Caco-2 (cell line): ENCODE measurements around the gene CATSPERZ. TPM values are rescaled to one million over a fixed set of nuclear protein-coding genes. Genes with fewer than 3 reads are reported as not detected.

ENCODE experiments used
- BruUV-seq: library from RNA; stranded (reverse); fragments of 400-500 nt; replicated peaks from 2 replicates; lab custom pipeline; 2021; lab: Mats Ljungman, UMichigan
- CTCF ChIA-PET: fragments of 300-600 bp; sonication (Branson Sonifier 250); formaldehyde crosslinking; loops from one replicate; lab custom pipeline; 2022; ENCODE audit warnings: antibody characterized with exemption; lab: Charles Lee
- POLR2A ChIA-PET: fragments of 300-600 bp; sonication (Branson Sonifier 250); formaldehyde crosslinking; loops from one replicate; lab custom pipeline; 2022; ENCODE audit warnings: antibody characterized with exemption; lab: Charles Lee
- DNase-seq, 2 experiments: peaks; one replicate each; pipeline versions ENCODE4 v3.0.0 to v3.0.0-alpha.2; 2020 to 2022
- H3K27me3 ChIP-seq: replicated peaks from 2 replicates; pipeline ENCODE4 v1.6.0; 2011; ENCODE audit warnings: low read length; ENCODE audit not compliant: control insufficient read depth, insufficient read depth
- H3K36me3 ChIP-seq: 2 replicates; pipeline ENCODE4 v1.5.1; 2011; ENCODE audit warnings: low read length; ENCODE audit not compliant: control insufficient read depth, insufficient read depth
- H3K4me1 ChIP-seq: fragments of 250-450 bp; sonication (Bioruptor Pico); 2 replicates; pipeline ENCODE4 v1.5.1; 2020; ENCODE audit warnings: mild to moderate bottlenecking
- H3K4me3 ChIP-seq: 2 replicates; pipeline ENCODE4 v1.5.1; 2011; ENCODE audit warnings: low read depth, mild to moderate bottlenecking, control low read depth, low read length
- H3K9me3 ChIP-seq: fragments of 250-450 bp; sonication (Bioruptor Pico); 2 replicates; pipeline ENCODE4 v1.5.1; 2020; ENCODE audit warnings: mild to moderate bottlenecking, moderate library complexity
- H3K27ac Mint-ChIP-seq: one replicate; pipeline ENCODE4 v1.8.0; 2022; ENCODE audit warnings: mixed read lengths; ENCODE audit not compliant: unreplicated experiment
- H3K27me3 Mint-ChIP-seq: one replicate; pipeline ENCODE4 v1.8.0; 2022; ENCODE audit warnings: mixed read lengths; ENCODE audit not compliant: insufficient read depth, unreplicated experiment
- H3K36me3 Mint-ChIP-seq: one replicate; pipeline ENCODE4 v1.8.0; 2022; ENCODE audit warnings: mild to moderate bottlenecking, mixed read lengths; ENCODE audit not compliant: insufficient read depth, unreplicated experiment
- H3K4me1 Mint-ChIP-seq: one replicate; pipeline ENCODE4 v1.8.0; 2022; ENCODE audit warnings: low read depth, mixed read lengths; ENCODE audit not compliant: unreplicated experiment
- H3K4me3 Mint-ChIP-seq: one replicate; pipeline ENCODE4 v1.8.0; 2022; ENCODE audit warnings: mild to moderate bottlenecking, moderate library complexity, mixed read lengths; ENCODE audit not compliant: unreplicated experiment
- H3K9me3 Mint-ChIP-seq: one replicate; pipeline ENCODE4 v1.8.0; 2022; ENCODE audit warnings: mixed read lengths; ENCODE audit not compliant: unreplicated experiment
- intact Hi-C: fragments of 100-400 bp; cut with micrococcal nuclease; formaldehyde crosslinking; loops from one replicate; pipeline ENCODE4 v1.10.0; 2022; ENCODE audit not compliant: unreplicated experiment
- total RNA-seq: library from RNA; stranded (reverse); gene quantifications from 2 replicates; pipeline ENCODE4 v1.2.3, GENCODE V29; 2022
- TF ChIP-seq, protein P1 (sequence below), 2 experiments: fragments of 200-600 bp in 1 of 2; IDR thresholded peaks; 1 replicate in 1 of 2; 2 replicates in 1 of 2; pipeline versions ENCODE4 v1.5.1 to v1.8.0; 2011 to 2022; ENCODE audit warnings: antibody characterized with exemption in 1 of 2, control low read depth in 1 of 2, inconsistent platforms in 1 of 2, low read depth in 1 of 2, low read length in 1 of 2, mild to moderate bottlenecking in 1 of 2, moderate library complexity in 1 of 2; ENCODE audit not compliant: insufficient read depth in 1 of 2, severe bottlenecking in 1 of 2, unreplicated experiment in 1 of 2

Gene CATSPERZ
- total RNA-seq, 1 experiment from 2014 or later, result 12.8 TPM

DNA sequence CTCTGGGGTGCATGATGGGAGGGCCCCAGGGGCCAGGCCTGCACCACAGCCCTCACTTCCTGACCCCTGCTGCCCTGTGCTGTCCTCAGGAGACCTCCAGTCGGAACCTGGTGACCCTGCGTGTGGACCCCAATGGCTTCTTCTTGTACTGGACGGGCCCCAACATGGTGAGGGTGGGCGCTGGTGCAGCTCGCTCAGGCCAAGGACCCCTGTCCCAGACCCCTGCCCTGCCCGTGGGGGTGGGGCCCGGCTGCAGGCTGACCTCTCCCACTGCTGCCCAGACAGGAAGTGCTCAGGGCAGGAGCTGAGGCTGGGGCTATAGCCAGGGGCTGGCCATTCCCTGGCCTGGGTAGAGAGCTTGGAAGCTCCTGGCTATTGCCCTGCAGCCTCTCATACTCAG lies 45.8 kb upstream of the CATSPERZ start:
- H3K4me1 Mint-ChIP-seq, result peaks cover 4% of the 10 kb centered on the region
- peaks cover 14% of the 10 kb centered on the region for H3K4me1 ChIP-seq
- TF ChIP-seq, protein P1, sequence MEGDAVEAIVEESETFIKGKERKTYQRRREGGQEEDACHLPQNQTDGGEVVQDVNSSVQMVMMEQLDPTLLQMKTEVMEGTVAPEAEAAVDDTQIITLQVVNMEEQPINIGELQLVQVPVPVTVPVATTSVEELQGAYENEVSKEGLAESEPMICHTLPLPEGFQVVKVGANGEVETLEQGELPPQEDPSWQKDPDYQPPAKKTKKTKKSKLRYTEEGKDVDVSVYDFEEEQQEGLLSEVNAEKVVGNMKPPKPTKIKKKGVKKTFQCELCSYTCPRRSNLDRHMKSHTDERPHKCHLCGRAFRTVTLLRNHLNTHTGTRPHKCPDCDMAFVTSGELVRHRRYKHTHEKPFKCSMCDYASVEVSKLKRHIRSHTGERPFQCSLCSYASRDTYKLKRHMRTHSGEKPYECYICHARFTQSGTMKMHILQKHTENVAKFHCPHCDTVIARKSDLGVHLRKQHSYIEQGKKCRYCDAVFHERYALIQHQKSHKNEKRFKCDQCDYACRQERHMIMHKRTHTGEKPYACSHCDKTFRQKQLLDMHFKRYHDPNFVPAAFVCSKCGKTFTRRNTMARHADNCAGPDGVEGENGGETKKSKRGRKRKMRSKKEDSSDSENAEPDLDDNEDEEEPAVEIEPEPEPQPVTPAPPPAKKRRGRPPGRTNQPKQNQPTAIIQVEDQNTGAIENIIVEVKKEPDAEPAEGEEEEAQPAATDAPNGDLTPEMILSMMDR (IDR thresholded peaks at IDR 0.05; ENCODE audit: insufficient read depth in 1 of 2, low read depth in 1 of 2, low read length in 1 of 2, severe bottlenecking in 1 of 2, unreplicated experiment in 1 of 2), result no peak
- no peak overlapping the region for H3K4me3 ChIP-seq
- no peaks in the 10 kb centered on the region for H3K27me3 ChIP-seq
- DNase-seq, result no peak
- peaks cover 30% of the 10 kb centered on the region for H3K36me3 Mint-ChIP-seq
- no TSS peak for BruUV-seq
- H3K9me3 ChIP-seq, result no peaks in the 10 kb centered on the region
- no peaks in the 10 kb centered on the region for H3K9me3 Mint-ChIP-seq
- ChIA-PET CTCF (no interaction called here), POLR2A (no interaction called here)
- H3K27ac Mint-ChIP-seq, result no peak overlapping the region
- H3K36me3 ChIP-seq, result peaks cover 4% of the 10 kb centered on the region
- intact Hi-C loops, result no loop called here
- H3K4me3 Mint-ChIP-seq, result no peak overlapping the region
- no peaks in the 10 kb centered on the region for H3K27me3 Mint-ChIP-seq

DNA sequence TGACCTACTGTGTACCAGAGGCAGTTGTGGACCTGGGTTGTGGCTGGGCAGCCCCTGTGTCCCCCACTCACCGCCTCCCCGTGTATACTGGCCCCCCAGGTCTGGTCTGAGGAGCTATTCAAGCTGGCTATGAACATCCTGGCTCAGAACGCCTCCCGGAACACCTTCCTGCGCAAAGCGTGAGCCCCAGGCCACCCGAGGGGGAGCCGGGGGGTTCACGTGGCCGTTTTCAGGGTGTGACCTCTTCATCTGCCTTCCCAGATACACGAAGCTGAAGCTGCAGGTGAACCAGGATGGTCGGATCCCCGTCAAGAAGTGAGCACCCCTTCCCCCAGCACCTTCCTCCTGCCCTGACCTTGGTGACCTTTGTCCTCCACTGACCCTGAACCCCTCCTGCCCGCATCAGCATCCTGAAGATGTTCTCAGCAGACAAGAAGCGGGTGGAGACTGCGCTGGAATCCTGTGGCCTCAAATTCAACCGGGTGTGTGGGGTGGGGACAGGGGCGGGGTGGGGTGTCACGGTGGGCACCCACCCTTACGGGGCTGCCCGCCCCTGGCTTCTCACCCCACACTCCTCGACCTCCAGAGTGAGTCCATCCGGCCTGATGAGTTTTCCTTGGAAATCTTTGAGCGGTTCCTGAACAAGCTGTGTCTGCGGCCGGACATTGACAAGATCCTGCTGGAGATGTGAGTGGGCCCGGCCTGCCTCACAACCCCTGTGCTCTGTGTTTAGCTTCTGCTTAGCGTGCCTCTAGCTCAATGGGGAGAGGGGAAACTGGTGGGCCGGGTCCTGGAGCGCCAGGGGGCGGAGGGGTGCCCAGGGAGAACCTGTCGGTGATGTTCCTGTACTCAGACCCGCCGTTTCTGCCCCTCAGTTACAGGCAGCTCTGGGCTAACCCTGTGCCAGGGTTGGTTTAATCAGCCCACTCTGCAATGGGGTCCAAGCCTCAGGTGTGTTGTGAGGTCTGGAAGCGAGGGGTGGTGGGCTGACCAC lies 44.7 kb upstream of the CATSPERZ start:
- H3K27me3 ChIP-seq, result no peaks in the 10 kb centered on the region
- peaks cover 8% of the 10 kb centered on the region for H3K4me1 Mint-ChIP-seq
- no peaks in the 10 kb centered on the region for H3K27me3 Mint-ChIP-seq
- no peaks in the 10 kb centered on the region for H3K9me3 Mint-ChIP-seq
- DNase-seq, result no peak
- TF ChIP-seq, protein P1 (IDR thresholded peaks at IDR 0.05; ENCODE audit: insufficient read depth in 1 of 2, low read depth in 1 of 2, low read length in 1 of 2, severe bottlenecking in 1 of 2, unreplicated experiment in 1 of 2), result no peak
- H3K27ac Mint-ChIP-seq, result no peak overlapping the region
- H3K36me3 ChIP-seq, result peaks cover 4% of the 10 kb centered on the region
- no peak overlapping the region for H3K4me3 Mint-ChIP-seq
- peaks cover 7% of the 10 kb centered on the region for H3K4me1 ChIP-seq
- BruUV-seq, result no TSS peak
- H3K4me3 ChIP-seq, result no peak overlapping the region
- CTCF ChIA-PET, result no interaction called here
- POLR2A ChIA-PET, result no interaction called here
- H3K36me3 Mint-ChIP-seq, result peaks cover 41% of the 10 kb centered on the region
- H3K9me3 ChIP-seq, result no peaks in the 10 kb centered on the region
- intact Hi-C loops, result no loop called here

DNA sequence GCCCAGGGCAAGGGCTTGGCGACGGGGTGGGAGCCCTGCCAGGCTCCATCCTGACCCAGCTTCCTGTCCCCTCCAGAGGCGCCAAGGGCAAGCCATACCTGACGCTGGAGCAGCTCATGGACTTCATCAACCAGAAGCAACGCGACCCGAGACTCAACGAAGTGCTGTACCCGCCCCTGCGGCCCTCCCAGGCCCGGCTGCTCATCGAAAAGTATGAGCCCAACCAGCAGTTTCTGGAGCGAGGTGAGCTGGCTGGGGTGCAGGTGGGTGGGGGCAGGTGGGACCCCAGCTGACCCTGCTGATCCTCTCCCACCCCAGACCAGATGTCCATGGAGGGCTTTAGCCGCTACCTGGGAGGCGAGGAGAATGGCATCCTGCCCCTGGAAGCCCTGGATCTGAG lies 43.9 kb upstream of the CATSPERZ start:
- H3K4me1 Mint-ChIP-seq, result peaks cover 8% of the 10 kb centered on the region
- POLR2A ChIA-PET, result no interaction called here
- Histone ChIP-seq H3K27me3 (no peaks in the 10 kb centered on the region), H3K9me3 (no peaks in the 10 kb centered on the region), H3K4me3 (no peak overlapping the region), H3K4me1 (peaks cover 3% of the 10 kb centered on the region; the same call in 1 of the 2 replicates), H3K36me3 (peaks cover 4% of the 10 kb centered on the region)
- CTCF ChIA-PET, result no interaction called here
- intact Hi-C loops, result no loop called here
- no TSS peak for BruUV-seq
- TF ChIP-seq, protein P1 (IDR thresholded peaks at IDR 0.05; ENCODE audit: insufficient read depth in 1 of 2, low read depth in 1 of 2, low read length in 1 of 2, severe bottlenecking in 1 of 2, unreplicated experiment in 1 of 2), result no peak
- no peaks in the 10 kb centered on the region for H3K9me3 Mint-ChIP-seq
- no peak overlapping the region for H3K27ac Mint-ChIP-seq
- no peak for DNase-seq
- peaks cover 47% of the 10 kb centered on the region for H3K36me3 Mint-ChIP-seq
- H3K27me3 Mint-ChIP-seq, result no peaks in the 10 kb centered on the region
- H3K4me3 Mint-ChIP-seq, result no peak overlapping the region
